Measurements from ENCODE around the gene TCHHL1. TPM values are rescaled to one million over a fixed set of nuclear protein-coding genes. Genes with fewer than 3 reads are reported as not detected.
"Not testable (repeated sequence)": the region's sequence is repeated elsewhere in the genome, so short reads cannot be mapped to it uniquely, and the experiment has no call there.

The TCHHL1 gene
- total and polyA plus RNA-seq, 10 of the 15 experiments (the other 5 are each of a cell fraction or from before 2014, with no cell fraction given): not detected

DNA sequence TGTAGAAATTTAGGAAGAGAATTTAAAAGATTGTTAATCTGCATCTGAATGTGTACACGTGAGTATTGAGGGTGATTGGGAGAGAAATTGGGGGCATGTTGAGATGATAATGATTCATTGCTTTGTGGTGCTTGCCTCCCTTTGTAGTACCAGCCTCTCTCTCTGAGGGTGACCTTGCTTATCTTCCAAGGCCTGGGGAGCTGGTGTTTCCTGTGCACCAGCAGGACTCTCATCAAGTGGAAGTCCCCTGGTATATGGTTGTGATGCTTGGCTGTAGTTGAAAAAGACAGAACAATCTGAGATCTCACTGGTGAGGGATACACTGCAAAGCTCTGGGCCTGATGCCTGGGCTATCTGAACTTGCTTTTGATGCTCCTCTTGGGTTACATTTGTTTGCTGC, 4.0 kb downstream of the TCHHL1 start:
- CTCF ChIA-PET: no interaction called here
- WGBS (ENCODE audit: insufficient coverage, insufficient replicate concordance, low lambda C conversion rate, missing lambda C conversion rate): 0% methylated on average over 1 of the region's 1 CpG
- Histone ChIP-seq H4K20me1 (ENCODE audit: control insufficient read depth, insufficient read depth) (no peaks in the 10 kb centered on the region), H3K4me3 (no peak overlapping the region), H3K4me1 (ENCODE audit: control insufficient read depth, insufficient read depth, low read length) (no peaks in the 10 kb centered on the region), H3K79me2 (ENCODE audit: control insufficient read depth, insufficient read depth, low read length) (no peaks in the 10 kb centered on the region), H3K27ac (ENCODE audit: control insufficient read depth, insufficient read depth) (no peak overlapping the region), H3K4me2 (ENCODE audit: control insufficient read depth, insufficient read depth) (no peak overlapping the region), H3K36me3 (ENCODE audit: control insufficient read depth in 2 of 2, insufficient read depth in 2 of 2, low read length in 1 of 2) (no peaks in the 10 kb centered on the region), H3K9ac (ENCODE audit: control insufficient read depth, insufficient read depth, low read length) (no peak overlapping the region), H3K27me3 (replicated peaks in 1 of 2; ENCODE audit: control insufficient read depth in 2 of 2, insufficient read depth in 2 of 2, low read length in 1 of 2) (peaks cover 0 to under 1% of the 10 kb centered on the region in 2 experiments; a peak in 1 of 4 replicates), H3K9me3 (replicated peaks; ENCODE audit: control insufficient read depth, insufficient read depth, low read length) (no peaks in the 10 kb centered on the region), H2AFZ (ENCODE audit: control insufficient read depth, low read depth, low read length) (no peak overlapping the region)
- POLR2A ChIA-PET: no interaction called here
- RAD21 ChIA-PET (ENCODE audit: unreplicated experiment): no interaction called here
- no peak for ATAC-seq
- TF ChIP-seq, protein P1, sequence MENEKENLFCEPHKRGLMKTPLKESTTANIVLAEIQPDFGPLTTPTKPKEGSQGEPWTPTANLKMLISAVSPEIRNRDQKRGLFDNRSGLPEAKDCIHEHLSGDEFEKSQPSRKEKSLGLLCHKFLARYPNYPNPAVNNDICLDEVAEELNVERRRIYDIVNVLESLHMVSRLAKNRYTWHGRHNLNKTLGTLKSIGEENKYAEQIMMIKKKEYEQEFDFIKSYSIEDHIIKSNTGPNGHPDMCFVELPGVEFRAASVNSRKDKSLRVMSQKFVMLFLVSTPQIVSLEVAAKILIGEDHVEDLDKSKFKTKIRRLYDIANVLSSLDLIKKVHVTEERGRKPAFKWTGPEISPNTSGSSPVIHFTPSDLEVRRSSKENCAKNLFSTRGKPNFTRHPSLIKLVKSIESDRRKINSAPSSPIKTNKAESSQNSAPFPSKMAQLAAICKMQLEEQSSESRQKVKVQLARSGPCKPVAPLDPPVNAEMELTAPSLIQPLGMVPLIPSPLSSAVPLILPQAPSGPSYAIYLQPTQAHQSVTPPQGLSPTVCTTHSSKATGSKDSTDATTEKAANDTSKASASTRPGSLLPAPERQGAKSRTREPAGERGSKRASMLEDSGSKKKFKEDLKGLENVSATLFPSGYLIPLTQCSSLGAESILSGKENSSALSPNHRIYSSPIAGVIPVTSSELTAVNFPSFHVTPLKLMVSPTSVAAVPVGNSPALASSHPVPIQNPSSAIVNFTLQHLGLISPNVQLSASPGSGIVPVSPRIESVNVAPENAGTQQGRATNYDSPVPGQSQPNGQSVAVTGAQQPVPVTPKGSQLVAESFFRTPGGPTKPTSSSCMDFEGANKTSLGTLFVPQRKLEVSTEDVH (IDR thresholded peaks at IDR 0.05; ENCODE audit: low read depth, partially characterized antibody): no peak
- TF ChIP-seq CBX3 (IDR thresholded peaks at IDR 0.05; ENCODE audit: borderline replicate concordance, low read depth) (no peak), NFIC (IDR thresholded peaks at IDR 0.05; ENCODE audit: low read depth, low read length) (no peak), CREB1 (IDR thresholded peaks at IDR 0.05; ENCODE audit: low read depth) (no peak), HCFC1 (IDR thresholded peaks at IDR 0.05; ENCODE audit: low read length) (no peak), KLF5 (IDR thresholded peaks at IDR 0.05; ENCODE audit: partially characterized antibody) (no peak), ASH2L (IDR thresholded peaks at IDR 0.05; ENCODE audit: borderline replicate concordance, low read depth) (no peak), RBBP5 (conservative IDR thresholded peaks at IDR 0.05) (no peak), MYB (IDR thresholded peaks at IDR 0.05; ENCODE audit: borderline replicate concordance, low read depth, low read length) (no peak), POLR2AphosphoS5 (IDR thresholded peaks at IDR 0.05; ENCODE audit: low read length) (no peak)
- TF ChIP-seq, protein P2, sequence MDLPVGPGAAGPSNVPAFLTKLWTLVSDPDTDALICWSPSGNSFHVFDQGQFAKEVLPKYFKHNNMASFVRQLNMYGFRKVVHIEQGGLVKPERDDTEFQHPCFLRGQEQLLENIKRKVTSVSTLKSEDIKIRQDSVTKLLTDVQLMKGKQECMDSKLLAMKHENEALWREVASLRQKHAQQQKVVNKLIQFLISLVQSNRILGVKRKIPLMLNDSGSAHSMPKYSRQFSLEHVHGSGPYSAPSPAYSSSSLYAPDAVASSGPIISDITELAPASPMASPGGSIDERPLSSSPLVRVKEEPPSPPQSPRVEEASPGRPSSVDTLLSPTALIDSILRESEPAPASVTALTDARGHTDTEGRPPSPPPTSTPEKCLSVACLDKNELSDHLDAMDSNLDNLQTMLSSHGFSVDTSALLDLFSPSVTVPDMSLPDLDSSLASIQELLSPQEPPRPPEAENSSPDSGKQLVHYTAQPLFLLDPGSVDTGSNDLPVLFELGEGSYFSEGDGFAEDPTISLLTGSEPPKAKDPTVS (IDR thresholded peaks at IDR 0.05; ENCODE audit: low read depth, low read length): no peak
- TF ChIP-seq, protein P3, sequence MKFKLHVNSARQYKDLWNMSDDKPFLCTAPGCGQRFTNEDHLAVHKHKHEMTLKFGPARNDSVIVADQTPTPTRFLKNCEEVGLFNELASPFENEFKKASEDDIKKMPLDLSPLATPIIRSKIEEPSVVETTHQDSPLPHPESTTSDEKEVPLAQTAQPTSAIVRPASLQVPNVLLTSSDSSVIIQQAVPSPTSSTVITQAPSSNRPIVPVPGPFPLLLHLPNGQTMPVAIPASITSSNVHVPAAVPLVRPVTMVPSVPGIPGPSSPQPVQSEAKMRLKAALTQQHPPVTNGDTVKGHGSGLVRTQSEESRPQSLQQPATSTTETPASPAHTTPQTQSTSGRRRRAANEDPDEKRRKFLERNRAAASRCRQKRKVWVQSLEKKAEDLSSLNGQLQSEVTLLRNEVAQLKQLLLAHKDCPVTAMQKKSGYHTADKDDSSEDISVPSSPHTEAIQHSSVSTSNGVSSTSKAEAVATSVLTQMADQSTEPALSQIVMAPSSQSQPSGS (IDR thresholded peaks at IDR 0.05; ENCODE audit: low read length): no peak
- SMC1A ChIA-PET (ENCODE audit: uncharacterized antibody, unreplicated experiment): no interaction called here
- FAIRE-seq: no peak
- intact Hi-C loops (cut with micrococcal nuclease; ENCODE audit: unreplicated experiment): no loop called here
- BruUV-seq (replicated peaks): no TSS peak
- in situ Hi-C loops (cut with MboI): no loop called here
- DNase-seq (ENCODE audit: low read depth, low spot score): no peak

DNA sequence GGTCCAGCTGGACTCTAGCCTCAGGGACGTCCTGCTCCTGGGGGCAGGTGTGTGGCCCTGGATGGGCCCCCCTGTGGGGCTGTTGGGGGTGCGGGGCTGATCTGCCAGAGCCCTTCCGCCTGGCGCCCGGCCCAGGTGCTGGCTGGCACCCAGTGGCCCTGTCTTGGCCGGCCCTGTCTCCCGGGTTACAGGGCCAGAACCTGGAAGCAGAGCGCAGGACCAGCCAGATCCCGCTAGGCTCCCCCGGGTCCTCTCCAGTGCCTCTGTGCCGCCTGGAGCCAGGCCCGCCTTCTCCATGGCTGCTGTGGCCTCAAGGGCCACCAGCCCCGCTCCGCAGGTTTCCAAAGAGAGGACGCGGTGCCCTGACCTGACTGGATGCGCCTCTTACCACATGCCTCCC, 7.8 kb downstream of the TCHHL1 start:
- BruUV-seq (replicated peaks); H3K79me2 ChIP-seq (ENCODE audit: control insufficient read depth, insufficient read depth, low read length); CTCF ChIA-PET; in situ Hi-C loops (cut with MboI); intact Hi-C loops (cut with micrococcal nuclease; ENCODE audit: unreplicated experiment); H4K20me1 ChIP-seq (ENCODE audit: control insufficient read depth, insufficient read depth); H3K27me3 ChIP-seq (replicated peaks in 1 of 2; ENCODE audit: control insufficient read depth in 2 of 2, insufficient read depth in 2 of 2, low read length in 1 of 2); H3K4me2 ChIP-seq (ENCODE audit: control insufficient read depth, insufficient read depth); H3K4me1 ChIP-seq (ENCODE audit: control insufficient read depth, insufficient read depth, low read length); H3K4me3 ChIP-seq; H3K9me3 ChIP-seq (replicated peaks; ENCODE audit: control insufficient read depth, insufficient read depth, low read length); DNase-seq (ENCODE audit: low read depth, low spot score); RAD21 ChIA-PET (ENCODE audit: unreplicated experiment); H3K9ac ChIP-seq (ENCODE audit: control insufficient read depth, insufficient read depth, low read length); ATAC-seq; POLR2A ChIA-PET; H2AFZ ChIP-seq (ENCODE audit: control insufficient read depth, low read depth, low read length); H3K36me3 ChIP-seq (ENCODE audit: control insufficient read depth in 2 of 2, insufficient read depth in 2 of 2, low read length in 1 of 2); FAIRE-seq; SMC1A ChIA-PET (ENCODE audit: uncharacterized antibody, unreplicated experiment); H3K27ac ChIP-seq (ENCODE audit: control insufficient read depth, insufficient read depth): not testable (repeated sequence)
- WGBS (ENCODE audit: insufficient coverage, insufficient replicate concordance, low lambda C conversion rate, missing lambda C conversion rate): 63% methylated on average over 16 of the region's 17 CpGs
